Measurements from ENCODE around the gene RTP5. TPM values are rescaled to one million over a fixed set of nuclear protein-coding genes. Genes with fewer than 3 reads are reported as not detected.

Gene RTP5
- total RNA-seq, 1 donor from 2014 or later, result not detected

DNA sequence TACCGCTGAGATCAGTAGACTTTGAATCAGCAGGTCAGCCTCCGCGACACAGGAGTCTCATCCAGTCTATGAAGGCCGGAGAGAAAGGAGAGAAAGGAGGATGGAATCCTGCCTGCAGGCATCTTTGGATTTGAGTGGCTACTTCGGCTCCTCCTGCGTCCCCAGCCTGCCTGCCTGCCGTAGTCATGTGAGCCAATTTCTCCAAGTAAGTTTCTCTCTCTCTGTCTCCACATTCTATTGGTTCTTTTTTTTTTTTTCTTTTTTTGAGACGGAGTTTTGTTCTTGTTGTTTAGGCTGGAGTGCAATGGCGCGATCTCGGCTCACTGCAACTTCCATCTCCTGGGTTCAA lies 27.5 kb upstream of the RTP5 start:
- no peaks in the 10 kb centered on the region for H3K4me1 Mint-ChIP-seq (ENCODE audit: low read depth, unreplicated experiment)
- Histone ChIP-seq H3K27ac (ENCODE audit: low read depth, low read length) (no peak overlapping the region), H4K20me1 (ENCODE audit: insufficient read depth, low read length) (no peaks in the 10 kb centered on the region), H3K4me2 (ENCODE audit: low read length) (no peak overlapping the region), H2AFZ (ENCODE audit: low read depth, low read length) (no peak overlapping the region), H3K9ac (ENCODE audit: low read length) (no peak overlapping the region), H3K4me1 (ENCODE audit: insufficient read depth, low read length) (no peaks in the 10 kb centered on the region), H3K36me3 (ENCODE audit: insufficient read depth, low read length) (no peaks in the 10 kb centered on the region), H3K9me3 (ENCODE audit: insufficient read depth, low read depth, low read length) (no peaks in the 10 kb centered on the region), H3K27me3 (ENCODE audit: insufficient read depth, low read length) (peaks cover 35% of the 10 kb centered on the region), H3K79me2 (ENCODE audit: insufficient read depth, low read length) (no peaks in the 10 kb centered on the region), H3K4me3 (ENCODE audit: insufficient read depth, low read depth, low read length) (no peak overlapping the region)
- FAIRE-seq (no peak), DNase-seq (ENCODE audit: low read depth) (no peak)
- TF ChIP-seq, protein P1, sequence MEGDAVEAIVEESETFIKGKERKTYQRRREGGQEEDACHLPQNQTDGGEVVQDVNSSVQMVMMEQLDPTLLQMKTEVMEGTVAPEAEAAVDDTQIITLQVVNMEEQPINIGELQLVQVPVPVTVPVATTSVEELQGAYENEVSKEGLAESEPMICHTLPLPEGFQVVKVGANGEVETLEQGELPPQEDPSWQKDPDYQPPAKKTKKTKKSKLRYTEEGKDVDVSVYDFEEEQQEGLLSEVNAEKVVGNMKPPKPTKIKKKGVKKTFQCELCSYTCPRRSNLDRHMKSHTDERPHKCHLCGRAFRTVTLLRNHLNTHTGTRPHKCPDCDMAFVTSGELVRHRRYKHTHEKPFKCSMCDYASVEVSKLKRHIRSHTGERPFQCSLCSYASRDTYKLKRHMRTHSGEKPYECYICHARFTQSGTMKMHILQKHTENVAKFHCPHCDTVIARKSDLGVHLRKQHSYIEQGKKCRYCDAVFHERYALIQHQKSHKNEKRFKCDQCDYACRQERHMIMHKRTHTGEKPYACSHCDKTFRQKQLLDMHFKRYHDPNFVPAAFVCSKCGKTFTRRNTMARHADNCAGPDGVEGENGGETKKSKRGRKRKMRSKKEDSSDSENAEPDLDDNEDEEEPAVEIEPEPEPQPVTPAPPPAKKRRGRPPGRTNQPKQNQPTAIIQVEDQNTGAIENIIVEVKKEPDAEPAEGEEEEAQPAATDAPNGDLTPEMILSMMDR (IDR thresholded peaks at IDR 0.05; ENCODE audit: insufficient read depth, low read depth, low read length), result no peak
- TF ChIP-seq EZH2 (IDR thresholded peaks at IDR 0.05; ENCODE audit: insufficient read depth, low read length), result no peak
- H3K27me3 Mint-ChIP-seq (ENCODE audit: low read depth, unreplicated experiment), result peaks cover 34% of the 10 kb centered on the region
- peaks cover 2% of the 10 kb centered on the region for H3K36me3 Mint-ChIP-seq (ENCODE audit: low read depth, unreplicated experiment)
- no peak overlapping the region for H3K4me3 Mint-ChIP-seq (ENCODE audit: unreplicated experiment)
- H3K9me3 Mint-ChIP-seq (ENCODE audit: unreplicated experiment), result no peaks in the 10 kb centered on the region
- H3K27ac Mint-ChIP-seq (ENCODE audit: unreplicated experiment), result no peak overlapping the region

DNA sequence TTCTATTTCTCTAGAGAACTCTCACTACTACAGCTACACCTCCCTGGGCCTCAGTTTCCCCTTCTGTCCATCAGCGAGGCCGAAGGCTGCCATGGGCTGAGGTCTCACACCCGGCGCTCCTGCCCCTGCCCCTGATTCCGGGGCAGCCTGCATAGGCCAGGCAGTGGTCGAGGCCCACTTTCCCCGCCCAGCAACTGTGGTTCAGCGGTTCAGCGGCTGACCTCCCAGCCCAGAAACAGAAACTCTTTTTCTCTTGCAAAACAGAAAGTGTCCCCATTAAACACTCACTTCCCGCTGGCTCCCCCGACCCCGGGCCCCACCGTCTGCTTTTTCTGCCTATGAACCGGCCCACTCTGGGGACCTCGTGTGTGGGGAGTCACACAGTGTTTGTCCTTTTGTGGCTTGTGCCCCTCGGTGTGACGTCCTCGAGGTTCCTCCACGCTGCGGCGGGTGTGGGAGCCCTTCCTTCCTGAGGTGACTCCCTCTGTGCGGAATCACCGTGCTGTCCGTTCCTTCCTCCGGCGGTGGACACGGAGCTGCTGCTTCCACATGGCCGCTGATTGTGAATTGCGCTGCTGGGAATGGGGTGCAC lies 26.8 kb upstream of the RTP5 start:
- no peak for TF ChIP-seq EZH2 (IDR thresholded peaks at IDR 0.05; ENCODE audit: insufficient read depth, low read length)
- TF ChIP-seq, protein P1 (IDR thresholded peaks at IDR 0.05; ENCODE audit: insufficient read depth, low read depth, low read length), result no peak
- no peaks in the 10 kb centered on the region for H3K9me3 Mint-ChIP-seq (ENCODE audit: unreplicated experiment)
- no peak overlapping the region for H3K27ac Mint-ChIP-seq (ENCODE audit: unreplicated experiment)
- no peak overlapping the region for H3K9ac ChIP-seq (ENCODE audit: low read length)
- no peaks in the 10 kb centered on the region for H3K4me1 ChIP-seq (ENCODE audit: insufficient read depth, low read length)
- no peak overlapping the region for H3K4me2 ChIP-seq (ENCODE audit: low read length)
- peaks cover 28% of the 10 kb centered on the region for H3K27me3 ChIP-seq (ENCODE audit: insufficient read depth, low read length)
- no peaks in the 10 kb centered on the region for H4K20me1 ChIP-seq (ENCODE audit: insufficient read depth, low read length)
- H3K36me3 Mint-ChIP-seq (ENCODE audit: low read depth, unreplicated experiment), result peaks cover 2% of the 10 kb centered on the region
- no peaks in the 10 kb centered on the region for H3K9me3 ChIP-seq (ENCODE audit: insufficient read depth, low read depth, low read length)
- no peak overlapping the region for H3K27ac ChIP-seq (ENCODE audit: low read depth, low read length)
- H3K4me3 Mint-ChIP-seq (ENCODE audit: unreplicated experiment), result no peak overlapping the region
- FAIRE-seq (no peak), DNase-seq (ENCODE audit: low read depth) (no peak)
- peak overlapping the region; percentile 26 for H2AFZ ChIP-seq (ENCODE audit: low read depth, low read length)
- no peaks in the 10 kb centered on the region for H3K79me2 ChIP-seq (ENCODE audit: insufficient read depth, low read length)
- no peaks in the 10 kb centered on the region for H3K4me1 Mint-ChIP-seq (ENCODE audit: low read depth, unreplicated experiment)
- H3K4me3 ChIP-seq (ENCODE audit: insufficient read depth, low read depth, low read length), result no peak overlapping the region
- peaks cover 30% of the 10 kb centered on the region for H3K27me3 Mint-ChIP-seq (ENCODE audit: low read depth, unreplicated experiment)
- no peaks in the 10 kb centered on the region for H3K36me3 ChIP-seq (ENCODE audit: insufficient read depth, low read length)

GRCh38 chr2:241843321-241844065 lies 26.0 kb upstream of the RTP5 start:
- peaks cover 2% of the 10 kb centered on the region for H3K36me3 Mint-ChIP-seq (ENCODE audit: low read depth, unreplicated experiment)
- Histone ChIP-seq H3K4me2 (ENCODE audit: low read length) (no peak overlapping the region), H4K20me1 (ENCODE audit: insufficient read depth, low read length) (no peaks in the 10 kb centered on the region), H2AFZ (ENCODE audit: low read depth, low read length) (no peak overlapping the region), H3K27ac (ENCODE audit: low read depth, low read length) (no peak overlapping the region), H3K9ac (ENCODE audit: low read length) (no peak overlapping the region), H3K79me2 (ENCODE audit: insufficient read depth, low read length) (no peaks in the 10 kb centered on the region), H3K9me3 (ENCODE audit: insufficient read depth, low read depth, low read length) (no peaks in the 10 kb centered on the region), H3K4me3 (ENCODE audit: insufficient read depth, low read depth, low read length) (no peak overlapping the region), H3K27me3 (ENCODE audit: insufficient read depth, low read length) (peaks cover 22% of the 10 kb centered on the region), H3K4me1 (ENCODE audit: insufficient read depth, low read length) (no peaks in the 10 kb centered on the region), H3K36me3 (ENCODE audit: insufficient read depth, low read length) (no peaks in the 10 kb centered on the region)
- H3K27ac Mint-ChIP-seq (ENCODE audit: unreplicated experiment), result no peak overlapping the region
- no peak for FAIRE-seq
- TF ChIP-seq, protein P1 (IDR thresholded peaks at IDR 0.05; ENCODE audit: insufficient read depth, low read depth, low read length), result no peak
- TF ChIP-seq EZH2 (IDR thresholded peaks at IDR 0.05; ENCODE audit: insufficient read depth, low read length), result no peak
- H3K4me1 Mint-ChIP-seq (ENCODE audit: low read depth, unreplicated experiment), result no peaks in the 10 kb centered on the region
- H3K27me3 Mint-ChIP-seq (ENCODE audit: low read depth, unreplicated experiment), result peaks cover 23% of the 10 kb centered on the region
- no peaks in the 10 kb centered on the region for H3K9me3 Mint-ChIP-seq (ENCODE audit: unreplicated experiment)
- DNase-seq (ENCODE audit: low read depth), result no peak
- no peak overlapping the region for H3K4me3 Mint-ChIP-seq (ENCODE audit: unreplicated experiment)
